Pancreas (tissue), 10 donors: ENCODE measurements around the gene ZBTB40. TPM values are rescaled to one million over a fixed set of nuclear protein-coding genes. Genes with fewer than 3 reads are reported as not detected.

Source experiments
- ATAC-seq, 4 donors: fragments of 200-7000 bp; cut with Tn5 transposase; one replicate each; pipeline versions ENCODE4 v1.8.0 to v1.9.1; 2020; ENCODE audit warnings: mild to moderate bottlenecking in 4 of 4, moderate library complexity in 4 of 4
- DNase-seq, 6 donors: peaks; one replicate each; pipeline ENCODE4 v3.0.0-alpha.2; 2020
- FAIRE-seq: peaks from 2 replicates; lab custom pipeline; 2012; peaks lifted over from hg19 to GRCh38; lab: Jason Lieb, UNC
- H3K27ac ChIP-seq, 4 donors: fragments of 200-600 bp; sonication (generic); 1 replicate in 3 of 4; 2 replicates in 1 of 4; pipeline versions ENCODE4 v1.5.0 to v1.8.0; 2020
- H3K27me3 ChIP-seq, 4 donors: fragments of 200-600 bp; one replicate each; pipeline ENCODE4 v1.8.0; 2021
- H3K36me3 ChIP-seq, 3 donors: fragments of 200-600 bp; sonication (generic) in 1 of 3; one replicate each; pipeline versions ENCODE4 v1.5.0 to v1.8.0; 2020 to 2021
- H3K4me1 ChIP-seq, 3 donors: fragments of 200-600 bp; one replicate each; pipeline ENCODE4 v1.8.0; 2021
- H3K4me3 ChIP-seq, 4 donors: fragments of 200-600 bp; sonication (generic) in 2 of 4; one replicate each; pipeline versions ENCODE4 v1.5.0 to v1.8.0; 2020 to 2021
- H3K9me3 ChIP-seq, 4 donors: fragments of 200-600 bp; one replicate each; pipeline ENCODE4 v1.8.0; 2021
- WGBS, 2 donors: extraction: QIAGEN DNeasy Blood & Tissue Kit; methylation state at CpG; one replicate each; pipeline ENCODE4 v1.1.7; 2013; 5-methylcytosine and 5-hydroxymethylcytosine counted together
- intact Hi-C, 3 donors: fragments of 100-400 bp; cut with DNase I; formaldehyde crosslinking; loops; one replicate each; pipeline versions ENCODE4 v1.11.1 to v1.14.2; 2022
- polyA plus RNA-seq, 2 donors: library from polyadenylated mRNA; stranded (reverse); fragments of 200-250 nt; gene quantifications; one replicate each; pipeline ENCODE4 v1.2.3, GENCODE V29; 2013
- total RNA-seq, 6 donors: library from RNA; stranded (reverse); fragmentation: NEBNext Ultra II Directional in 4 of 6; extraction: Animal tissue kit (Norgen Biotek cat#: 25700) in 4 of 6; gene quantifications; one replicate each; pipeline versions ENCODE4 v1.2.1 to v1.2.4, GENCODE V29; 2021 to 2023
- TF ChIP-seq, protein P1 (sequence below), 4 donors: fragments of 200-600 bp; sonication (generic) in 3 of 4; IDR thresholded peaks; one replicate each; pipeline versions ENCODE4 v1.5.0 to v1.8.0; 2021; ENCODE audit warnings: antibody characterized with exemption in 4 of 4
- donor health status: healthy with polysubstance abuse.
- donor health status: DM: no; HTN: no; CAD: no; lungs with moderate emphysema.
- donor health status: DM: no; HTN: no; CAD: no.
- donor health status: control.
- donor health status: control.
- donor health status: Bipolar disorder and iron deficiency.
- donor health status: DM: yes; HTN: yes; CAD: no.
- donor health status: DM: no; HTN: no; CAD: no.
- donor health status: DM: no; HTN: no; CAD: no.
- donor health status: DM: yes; HTN: yes; CAD: no.

ZBTB40 gene
- total and polyA plus RNA-seq, 8 donors: 6.2 to 16.0 (median 9.4) TPM

GRCh38 chr1:22573237-22573636, 121.6 kb downstream of the ZBTB40 start:
- Histone ChIP-seq H3K9me3 (no peaks in the 10 kb centered on the region), H3K4me3 (no peak overlapping the region), H3K27ac (no peak overlapping the region), H3K27me3 (no peaks in the 10 kb centered on the region), H3K36me3 (no peaks in the 10 kb centered on the region), H3K4me1 (no peaks in the 10 kb centered on the region)
- ATAC-seq (no peak), FAIRE-seq (no peak), DNase-seq (no peak)
- intact Hi-C loops: no loop called here
- WGBS, 2 donors: 75 to 78% methylated on average over 7 of the region's 7 CpGs
- TF ChIP-seq, protein P1, sequence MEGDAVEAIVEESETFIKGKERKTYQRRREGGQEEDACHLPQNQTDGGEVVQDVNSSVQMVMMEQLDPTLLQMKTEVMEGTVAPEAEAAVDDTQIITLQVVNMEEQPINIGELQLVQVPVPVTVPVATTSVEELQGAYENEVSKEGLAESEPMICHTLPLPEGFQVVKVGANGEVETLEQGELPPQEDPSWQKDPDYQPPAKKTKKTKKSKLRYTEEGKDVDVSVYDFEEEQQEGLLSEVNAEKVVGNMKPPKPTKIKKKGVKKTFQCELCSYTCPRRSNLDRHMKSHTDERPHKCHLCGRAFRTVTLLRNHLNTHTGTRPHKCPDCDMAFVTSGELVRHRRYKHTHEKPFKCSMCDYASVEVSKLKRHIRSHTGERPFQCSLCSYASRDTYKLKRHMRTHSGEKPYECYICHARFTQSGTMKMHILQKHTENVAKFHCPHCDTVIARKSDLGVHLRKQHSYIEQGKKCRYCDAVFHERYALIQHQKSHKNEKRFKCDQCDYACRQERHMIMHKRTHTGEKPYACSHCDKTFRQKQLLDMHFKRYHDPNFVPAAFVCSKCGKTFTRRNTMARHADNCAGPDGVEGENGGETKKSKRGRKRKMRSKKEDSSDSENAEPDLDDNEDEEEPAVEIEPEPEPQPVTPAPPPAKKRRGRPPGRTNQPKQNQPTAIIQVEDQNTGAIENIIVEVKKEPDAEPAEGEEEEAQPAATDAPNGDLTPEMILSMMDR (IDR thresholded peaks at IDR 0.05): no peak

GRCh38 chr1:22575532-22576149, 124.0 kb downstream of the ZBTB40 start:
- H3K27ac ChIP-seq: no peak overlapping the region
- intact Hi-C loops: no loop called here
- no peak for FAIRE-seq
- H3K9me3 ChIP-seq: no peaks in the 10 kb centered on the region
- DNase-seq: no peak
- WGBS, 2 donors: 60 to 72% methylated on average over 8 of the region's 8 CpGs
- no peaks in the 10 kb centered on the region for H3K27me3 ChIP-seq
- peak in 1 of 4 donors; percentile 18 for ATAC-seq
- TF ChIP-seq, protein P1 (IDR thresholded peaks at IDR 0.05): no peak
- no peaks in the 10 kb centered on the region for H3K4me1 ChIP-seq
- no peaks in the 10 kb centered on the region for H3K36me3 ChIP-seq
- H3K4me3 ChIP-seq: no peak overlapping the region

DNA sequence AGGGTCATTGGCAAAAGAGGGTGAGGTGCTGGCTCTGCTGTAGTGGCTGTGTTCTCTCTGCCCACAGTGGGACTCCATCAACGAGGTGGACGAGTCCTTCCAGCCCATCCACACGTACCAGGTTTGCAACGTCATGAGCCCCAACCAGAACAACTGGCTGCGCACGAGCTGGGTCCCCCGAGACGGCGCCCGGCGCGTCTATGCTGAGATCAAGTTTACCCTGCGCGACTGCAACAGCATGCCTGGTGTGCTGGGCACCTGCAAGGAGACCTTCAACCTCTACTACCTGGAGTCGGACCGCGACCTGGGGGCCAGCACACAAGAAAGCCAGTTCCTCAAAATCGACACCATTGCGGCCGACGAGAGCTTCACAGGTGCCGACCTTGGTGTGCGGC, 124.5 kb downstream of the ZBTB40 start:
- no peak for FAIRE-seq
- intact Hi-C loops: no loop called here
- Histone ChIP-seq H3K9me3 (no peaks in the 10 kb centered on the region), H3K4me3 (no peak overlapping the region), H3K36me3 (no peaks in the 10 kb centered on the region), H3K27ac (no peak overlapping the region), H3K4me1 (no peaks in the 10 kb centered on the region), H3K27me3 (no peaks in the 10 kb centered on the region)
- peak in 1 of 6 donors; percentile 48 for DNase-seq
- TF ChIP-seq, protein P1 (IDR thresholded peaks at IDR 0.05): no peak
- ATAC-seq: no peak
- 87 to 89% methylated on average over 23 of the region's 23 CpGs for WGBS, 2 donors

DNA sequence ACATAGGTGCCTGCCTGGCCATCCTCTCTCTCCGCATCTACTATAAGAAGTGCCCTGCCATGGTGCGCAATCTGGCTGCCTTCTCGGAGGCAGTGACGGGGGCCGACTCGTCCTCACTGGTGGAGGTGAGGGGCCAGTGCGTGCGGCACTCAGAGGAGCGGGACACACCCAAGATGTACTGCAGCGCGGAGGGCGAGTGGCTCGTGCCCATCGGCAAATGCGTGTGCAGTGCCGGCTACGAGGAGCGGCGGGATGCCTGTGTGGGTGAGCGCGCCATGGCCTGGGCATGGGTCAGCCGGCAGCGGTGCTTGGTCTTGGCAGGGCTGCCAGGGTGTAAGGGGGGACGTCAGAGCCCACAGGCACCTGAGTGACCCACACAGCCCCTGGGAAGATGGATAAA, 125.0 kb downstream of the ZBTB40 start:
- TF ChIP-seq, protein P1 (IDR thresholded peaks at IDR 0.05): no peak
- ATAC-seq: no peak
- Histone ChIP-seq H3K9me3 (no peaks in the 10 kb centered on the region), H3K27me3 (no peaks in the 10 kb centered on the region), H3K4me3 (no peak overlapping the region), H3K36me3 (no peaks in the 10 kb centered on the region), H3K27ac (no peak overlapping the region), H3K4me1 (no peaks in the 10 kb centered on the region)
- peak in 1 of 6 donors; percentile 70 for DNase-seq
- intact Hi-C loops: no loop called here
- 93 to 96% methylated on average over 24 of the region's 24 CpGs for WGBS, 2 donors
- FAIRE-seq: no peak

- no peak for FAIRE-seq
- Histone ChIP-seq H3K4me3 (no peak overlapping the region), H3K36me3 (no peaks in the 10 kb centered on the region)
Measured at GRCh38 chr1:22578732-22579361, 127.2 kb downstream of the ZBTB40 start.

More at GRCh38 chr1:22578732-22579361, 127.2 kb downstream of the ZBTB40 start:
- Histone ChIP-seq H3K27ac (no peak overlapping the region), H3K9me3 (no peaks in the 10 kb centered on the region), H3K4me1 (no peaks in the 10 kb centered on the region), H3K27me3 (no peaks in the 10 kb centered on the region)
- 78 to 86% methylated on average over 12 of the region's 12 CpGs for WGBS, 2 donors
- intact Hi-C loops: no loop called here
- ATAC-seq: no peak
- DNase-seq: no peak
- TF ChIP-seq, protein P1 (IDR thresholded peaks at IDR 0.05): no peak
